Activated CD4-positive, CD25-positive, alpha-beta regulatory T cell treated with anti-CD3 and anti-CD28 coated beads, Interleukin-2, amount 50 U/mL, for 72 hours (primary cell): ENCODE measurements around the gene PLXDC2.

ENCODE experiments used
- DNase-seq: peaks from one replicate; pipeline ENCODE4 v3.0.0; 2021

The PLXDC2 gene

DNA sequence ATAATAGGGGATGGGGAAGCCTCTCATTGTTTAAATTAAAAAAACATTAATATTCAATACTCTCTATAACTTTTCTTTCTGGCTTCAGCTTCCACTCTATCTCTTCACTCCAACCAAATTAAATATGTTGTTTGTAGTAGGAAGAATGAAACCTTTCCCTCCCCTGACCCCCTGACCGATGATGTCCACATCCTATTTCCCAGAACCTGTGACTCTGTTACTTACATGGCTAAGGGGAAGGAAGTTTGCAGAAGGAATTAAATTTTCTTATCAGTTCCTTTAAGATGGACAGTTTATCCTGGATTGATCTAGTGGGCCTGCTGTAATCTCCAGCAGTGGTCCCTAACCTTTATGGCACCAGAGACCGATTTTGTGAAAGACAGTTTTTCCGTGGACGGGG lies 130.0 kb downstream of the PLXDC2 start:
- no peak for DNase-seq

- DNase-seq: no peak
These were observed 130.6 kb downstream of the PLXDC2 start for GRCh38 chr10:19946791-19947190.

GRCh38 chr10:19947215-19947614 lies 131.0 kb downstream of the PLXDC2 start:
- no peak for DNase-seq

DNA sequence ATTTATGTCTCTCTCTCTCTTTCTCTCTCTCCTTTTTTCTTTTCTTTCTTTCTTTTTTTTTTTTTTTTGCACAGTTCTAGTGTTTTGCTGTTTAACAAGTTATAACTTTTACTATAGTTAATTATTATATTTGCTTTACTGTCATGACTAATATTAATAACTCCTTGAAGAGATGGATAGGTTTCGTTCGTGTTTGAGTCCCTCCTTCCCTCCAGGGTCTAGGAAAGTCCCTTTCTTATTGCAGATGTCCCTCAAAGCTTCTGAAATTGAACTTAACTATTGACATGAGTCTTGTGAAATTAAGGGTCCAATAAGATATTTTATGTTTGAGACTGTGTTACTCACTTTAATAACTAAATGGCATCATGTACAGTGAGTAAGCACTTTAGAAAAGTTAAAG lies 131.4 kb downstream of the PLXDC2 start:
- DNase-seq: no peak

- DNase-seq: no peak
These were observed 136.2 kb downstream of the PLXDC2 start for GRCh38 chr10:19952224-19953010.

DNA sequence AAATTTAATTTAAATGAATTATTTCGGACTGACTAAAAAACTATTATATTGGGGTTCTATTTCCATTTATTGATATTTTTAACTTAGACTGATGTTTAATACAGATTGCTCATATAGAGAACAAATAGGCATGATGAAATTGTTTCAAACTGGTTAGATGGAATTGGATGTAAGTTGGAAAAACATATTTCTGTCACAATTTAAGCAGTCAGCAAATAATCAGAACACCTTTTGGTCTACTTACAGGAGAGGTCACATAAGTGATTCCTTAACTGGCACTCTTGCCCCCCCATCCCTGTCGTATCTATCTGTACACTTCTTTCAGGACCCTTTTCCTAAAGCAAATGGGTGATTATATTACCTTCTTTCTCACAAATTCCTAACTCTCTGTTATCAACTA lies 138.4 kb downstream of the PLXDC2 start:
- DNase-seq: no peak

DNA sequence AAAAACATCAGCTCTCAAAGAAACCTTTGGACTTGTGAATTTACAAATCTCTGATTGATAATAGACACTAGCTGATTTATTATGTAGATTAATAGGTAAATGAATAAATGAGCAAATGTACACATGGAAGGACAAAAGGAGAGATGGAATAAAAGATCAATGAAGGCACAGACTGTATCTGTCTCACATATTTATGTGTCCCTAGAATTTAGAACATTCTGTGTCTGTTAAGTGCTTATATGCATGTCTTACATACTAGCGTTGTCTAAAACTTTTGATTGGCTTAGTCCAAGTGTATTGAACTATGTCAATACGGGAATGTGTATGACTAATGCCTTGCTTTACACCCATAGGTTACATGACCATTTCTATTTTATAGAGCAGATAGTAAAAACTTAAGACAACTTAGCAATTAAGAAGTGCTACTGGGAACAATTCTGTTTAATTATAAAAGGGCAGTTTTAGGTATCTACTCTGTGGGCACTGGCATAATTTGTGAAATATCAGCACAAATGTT lies 140.3 kb downstream of the PLXDC2 start:
- DNase-seq: no peak

DNA sequence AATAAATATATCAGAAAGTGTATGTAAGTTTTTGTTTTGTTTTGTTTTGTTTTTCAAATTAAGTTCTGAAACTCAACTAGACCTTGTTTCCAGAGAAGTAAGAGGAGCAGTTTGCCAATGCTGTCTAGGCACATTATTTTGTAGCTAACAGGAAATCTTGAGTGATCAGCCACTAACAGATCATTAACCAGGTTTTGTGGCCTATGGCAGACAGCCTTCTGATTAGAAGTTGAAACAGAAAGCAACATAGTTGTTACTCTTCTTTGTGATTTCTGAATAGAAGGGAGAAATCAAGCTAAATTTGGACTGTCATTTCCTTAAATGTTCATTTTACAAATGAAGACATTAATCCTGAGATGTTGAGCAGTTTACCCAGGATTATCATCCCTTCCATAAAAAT lies 142.6 kb downstream of the PLXDC2 start:
- no peak for DNase-seq

DNA sequence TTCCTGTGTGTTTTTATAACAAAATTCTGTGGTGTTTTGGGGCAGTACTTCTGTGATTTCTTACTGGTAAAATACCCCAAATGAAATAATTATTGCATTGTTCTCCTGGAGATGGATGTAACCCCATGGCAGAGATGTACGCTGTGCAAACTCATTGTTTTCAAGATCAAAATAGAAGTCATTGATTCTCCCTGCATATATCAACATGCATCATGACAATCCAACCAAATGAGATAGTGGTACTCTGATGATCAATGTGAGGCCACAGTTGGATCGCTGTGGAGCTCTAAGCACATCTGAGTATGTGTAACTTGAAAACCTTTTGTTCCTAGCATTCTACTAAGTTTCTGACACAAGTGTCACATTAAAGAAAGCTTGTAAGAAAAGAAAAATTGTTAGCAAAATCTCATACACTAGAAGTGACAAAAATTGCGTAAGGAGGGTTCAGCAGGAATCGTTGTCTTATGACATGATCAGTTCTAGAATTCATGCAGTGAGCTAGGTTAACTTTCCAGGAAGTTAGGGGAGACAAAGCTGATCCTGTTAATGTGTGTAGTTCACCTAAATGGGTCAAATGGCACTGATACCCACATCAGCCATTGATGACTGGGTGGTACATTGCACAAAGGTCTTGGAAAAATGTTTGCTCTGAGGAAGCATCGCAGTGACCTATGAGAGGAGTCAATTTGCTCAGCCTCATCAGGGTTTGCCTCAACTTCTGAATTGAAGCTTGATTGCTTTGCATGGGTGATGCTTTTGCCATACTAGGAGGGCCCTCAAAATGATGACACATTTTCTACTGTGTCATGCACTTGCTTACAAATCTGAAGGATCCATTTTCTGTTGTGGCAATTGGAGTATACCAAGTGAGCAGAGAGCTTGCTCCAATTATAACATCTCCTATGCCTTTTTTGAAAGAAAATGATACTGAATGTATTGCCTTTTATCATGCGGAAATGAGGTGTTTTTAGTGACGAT lies 145.1 kb downstream of the PLXDC2 start:
- no peak for DNase-seq

- DNase-seq: no peak
These were observed 148.4 kb downstream of the PLXDC2 start for GRCh38 chr10:19964625-19965024.

DNA sequence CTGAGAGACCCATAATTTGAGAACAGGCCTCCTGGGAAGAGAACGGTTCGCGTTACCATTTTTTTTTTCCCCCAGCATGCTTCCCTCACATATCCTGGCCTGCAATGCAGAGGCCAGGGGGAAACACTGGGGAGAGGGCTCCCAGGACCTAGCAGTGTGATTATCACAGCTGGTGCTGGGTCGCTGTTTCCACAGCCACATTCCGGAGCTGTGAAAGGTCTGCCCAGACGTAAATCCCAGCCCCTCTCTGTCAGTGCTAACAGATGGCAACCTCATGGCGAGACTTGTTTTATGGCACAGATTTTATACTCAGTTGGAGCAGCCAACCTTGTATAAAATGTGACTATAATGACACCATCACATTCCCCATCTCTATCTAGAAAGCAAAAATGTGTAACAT lies 150.5 kb downstream of the PLXDC2 start:
- no peak for DNase-seq

- DNase-seq: no peak
These were observed 151.7 kb downstream of the PLXDC2 start for GRCh38 chr10:19967981-19968380.

DNA sequence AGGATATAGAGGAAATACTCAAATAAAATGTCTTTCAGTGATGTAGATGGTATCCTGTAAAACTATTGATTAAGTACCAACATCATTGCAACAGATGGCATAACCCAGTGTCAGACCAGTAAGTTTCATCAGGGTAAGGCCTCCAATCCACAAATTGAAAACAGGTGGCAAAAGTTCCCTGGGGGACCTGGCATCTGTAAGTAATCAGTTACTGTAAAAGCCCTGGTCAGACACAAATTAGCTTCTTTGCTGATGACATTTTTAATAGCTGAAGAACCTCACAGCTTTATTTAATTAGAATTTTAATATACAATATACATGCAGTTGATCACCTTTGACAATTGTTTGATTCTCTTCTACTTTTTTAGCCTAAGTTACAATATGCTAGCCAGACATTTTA lies 152.5 kb downstream of the PLXDC2 start:
- DNase-seq: no peak

GRCh38 chr10:19970256-19970655 lies 154.0 kb downstream of the PLXDC2 start:
- DNase-seq: no peak

DNA sequence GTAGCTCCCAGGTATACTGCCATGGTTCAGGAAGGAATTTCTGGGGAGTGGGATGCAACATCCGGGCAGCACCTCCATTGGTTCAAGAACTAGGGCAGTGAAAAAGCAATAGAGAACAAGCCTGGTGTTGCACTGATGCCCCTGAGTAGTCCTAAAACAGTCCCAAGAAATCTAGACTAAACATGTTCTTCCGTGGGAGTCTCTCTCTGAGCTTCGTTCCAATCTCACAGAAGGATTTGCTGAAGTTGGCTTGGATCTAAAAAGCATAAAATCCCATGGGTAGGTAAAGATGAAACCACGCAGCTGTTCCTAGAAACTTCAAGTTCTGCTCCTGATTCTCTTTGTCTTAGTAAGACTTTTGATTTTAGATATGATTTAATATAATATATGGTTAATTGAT lies 154.5 kb downstream of the PLXDC2 start:
- DNase-seq: no peak

GRCh38 chr10:19971343-19972052 lies 155.3 kb downstream of the PLXDC2 start:
- DNase-seq: no peak

GRCh38 chr10:19974138-19974537 lies 157.9 kb downstream of the PLXDC2 start:
- no peak for DNase-seq

DNA sequence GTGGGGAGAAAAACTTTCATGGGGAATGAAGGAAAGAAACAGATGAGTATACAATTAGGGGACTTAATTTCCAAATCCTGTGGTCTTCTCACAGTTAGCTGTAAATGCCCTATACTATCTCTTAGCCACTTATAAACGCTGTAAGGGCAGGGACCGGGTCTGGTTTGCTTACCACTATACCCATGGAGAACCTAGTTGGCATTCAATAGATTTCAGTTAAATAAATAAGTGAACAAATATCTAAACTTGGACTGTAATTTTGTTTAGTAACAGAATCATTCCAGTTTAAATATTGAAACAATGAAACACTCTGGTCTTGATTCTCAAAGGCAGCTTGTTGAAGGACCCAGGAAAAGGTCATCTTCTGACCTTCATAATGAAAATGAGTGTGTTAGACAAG lies 158.3 kb downstream of the PLXDC2 start:
- no peak for DNase-seq

GRCh38 chr10:19977097-19977521 lies 160.9 kb downstream of the PLXDC2 start:
- DNase-seq: no peak

- DNase-seq: no peak
These were observed 163.4 kb downstream of the PLXDC2 start for GRCh38 chr10:19979628-19980027.

GRCh38 chr10:19983880-19984565 lies 167.8 kb downstream of the PLXDC2 start:
- DNase-seq: no peak

DNA sequence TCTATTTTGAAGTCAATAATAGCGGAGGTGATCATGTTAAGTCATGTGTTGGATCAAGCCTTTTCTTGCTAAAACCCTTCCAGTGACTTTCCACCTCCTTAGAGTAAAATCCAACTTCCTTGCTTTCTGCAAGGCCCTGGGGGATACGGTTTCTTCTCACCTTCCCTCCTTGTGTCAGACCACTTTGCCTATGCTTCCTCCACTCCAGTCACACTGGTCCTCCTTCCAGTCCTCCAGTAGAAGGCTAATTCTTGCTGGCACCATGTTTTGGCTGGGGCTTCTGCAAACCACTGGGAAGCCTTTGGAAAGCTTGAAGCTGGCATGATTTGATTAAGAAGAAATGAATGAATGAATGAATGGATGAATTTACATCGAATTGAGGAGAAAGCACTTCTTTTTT lies 169.5 kb downstream of the PLXDC2 start:
- no peak for DNase-seq
